HEK293 (cell line): ENCODE data around the gene GABRA5.

Experiments used
- SALL2 ChIP-seq: fragments of 450-650 bp; formaldehyde crosslinking; IDR thresholded peaks from 2 replicates; pipeline ENCODE4 v1.5.0; 2017; ENCODE audit warnings: missing biosample characterization, mild to moderate bottlenecking, missing genetic modification characterization, borderline replicate concordance
- ZBTB11 ChIP-seq: fragments of 450-650 bp; formaldehyde crosslinking; conservative IDR thresholded peaks from 2 replicates; pipeline ENCODE4 v1.5.1; 2016; ENCODE audit warnings: low read depth, missing biosample characterization, missing genetic modification characterization
- ZFP41 ChIP-seq: fragments of 450-650 bp; formaldehyde crosslinking; IDR thresholded peaks from 2 replicates; pipeline ENCODE4 v1.5.1; 2016; ENCODE audit warnings: missing biosample characterization, missing genetic modification characterization, borderline replicate concordance
- ZNF274 ChIP-seq, 2 experiments: fragments of 200-500 bp in 1 of 2; fragments of 450-650 bp in 1 of 2; sonication (Bioruptor generic) in 1 of 2; formaldehyde crosslinking in 1 of 2; IDR thresholded peaks; 2 replicates each; pipeline versions ENCODE4 v1.5.1 to v1.6.1; 2014 to 2016; ENCODE audit warnings: borderline replicate concordance in 1 of 2, inconsistent platforms in 1 of 2, low read length in 1 of 2, missing biosample characterization in 1 of 2, missing genetic modification characterization in 1 of 2
- ZNF529 ChIP-seq: fragments of 450-650 bp; formaldehyde crosslinking; IDR thresholded peaks from 2 replicates; pipeline ENCODE4 v1.5.1; 2017; ENCODE audit warnings: missing genetic modification characterization, missing biosample characterization; ENCODE audit not compliant: insufficient replicate concordance
- TF ChIP-seq, protein P1 (sequence below): fragments of 450-650 bp; formaldehyde crosslinking; IDR thresholded peaks from 2 replicates; pipeline ENCODE4 v1.5.1; 2016; ENCODE audit warnings: missing biosample characterization, missing genetic modification characterization
- TF ChIP-seq, protein P2 (sequence below): fragments of 450-650 bp; formaldehyde crosslinking; IDR thresholded peaks from 2 replicates; pipeline ENCODE4 v1.5.1; 2017; ENCODE audit warnings: missing biosample characterization, missing genetic modification characterization
- TF ChIP-seq, protein P3 (sequence below): fragments of 450-650 bp; formaldehyde crosslinking; IDR thresholded peaks from 2 replicates; pipeline ENCODE4 v1.5.1; 2017; ENCODE audit warnings: missing biosample characterization, missing genetic modification characterization

DNA sequence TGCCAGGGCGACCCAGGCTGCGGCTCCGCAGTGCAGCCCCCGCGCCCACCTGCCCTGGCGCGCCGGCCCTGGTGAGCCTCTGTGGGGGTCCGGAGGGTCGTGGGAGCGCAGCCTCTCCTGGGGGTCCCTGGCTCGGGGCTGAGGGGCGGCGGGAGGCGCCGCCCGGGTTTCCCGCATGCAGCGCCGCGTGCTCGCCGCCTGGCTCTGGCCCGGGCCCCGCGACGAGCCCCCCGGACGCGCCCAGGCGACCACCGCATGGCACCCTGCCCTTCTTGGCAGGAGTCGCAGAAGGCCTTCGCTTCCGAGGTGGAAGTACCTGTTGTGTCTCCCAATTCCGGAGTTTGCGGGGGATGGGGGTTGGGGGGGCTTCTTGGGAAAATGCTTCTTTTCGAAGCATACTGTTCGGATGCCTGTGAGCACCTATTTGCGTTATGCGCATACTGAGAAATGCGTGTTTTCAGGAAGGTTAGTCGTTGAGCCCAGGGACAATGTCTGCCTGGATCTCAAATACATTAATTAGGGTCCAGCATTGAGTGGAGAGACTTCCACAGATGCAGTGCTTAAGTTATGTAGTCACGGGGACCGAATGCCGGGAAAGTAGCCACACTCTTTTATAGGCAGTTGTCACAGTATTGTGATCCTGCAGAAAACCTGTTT, 1.3 kb downstream of the GABRA5 start:
- TF ChIP-seq ZFP41 (tag by site-specific recombination): no peak
- TF ChIP-seq ZBTB11 (tag by site-specific recombination): no peak
- TF ChIP-seq, protein P1, sequence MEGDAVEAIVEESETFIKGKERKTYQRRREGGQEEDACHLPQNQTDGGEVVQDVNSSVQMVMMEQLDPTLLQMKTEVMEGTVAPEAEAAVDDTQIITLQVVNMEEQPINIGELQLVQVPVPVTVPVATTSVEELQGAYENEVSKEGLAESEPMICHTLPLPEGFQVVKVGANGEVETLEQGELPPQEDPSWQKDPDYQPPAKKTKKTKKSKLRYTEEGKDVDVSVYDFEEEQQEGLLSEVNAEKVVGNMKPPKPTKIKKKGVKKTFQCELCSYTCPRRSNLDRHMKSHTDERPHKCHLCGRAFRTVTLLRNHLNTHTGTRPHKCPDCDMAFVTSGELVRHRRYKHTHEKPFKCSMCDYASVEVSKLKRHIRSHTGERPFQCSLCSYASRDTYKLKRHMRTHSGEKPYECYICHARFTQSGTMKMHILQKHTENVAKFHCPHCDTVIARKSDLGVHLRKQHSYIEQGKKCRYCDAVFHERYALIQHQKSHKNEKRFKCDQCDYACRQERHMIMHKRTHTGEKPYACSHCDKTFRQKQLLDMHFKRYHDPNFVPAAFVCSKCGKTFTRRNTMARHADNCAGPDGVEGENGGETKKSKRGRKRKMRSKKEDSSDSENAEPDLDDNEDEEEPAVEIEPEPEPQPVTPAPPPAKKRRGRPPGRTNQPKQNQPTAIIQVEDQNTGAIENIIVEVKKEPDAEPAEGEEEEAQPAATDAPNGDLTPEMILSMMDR (tag by site-specific recombination): no peak
- TF ChIP-seq, protein P2, sequence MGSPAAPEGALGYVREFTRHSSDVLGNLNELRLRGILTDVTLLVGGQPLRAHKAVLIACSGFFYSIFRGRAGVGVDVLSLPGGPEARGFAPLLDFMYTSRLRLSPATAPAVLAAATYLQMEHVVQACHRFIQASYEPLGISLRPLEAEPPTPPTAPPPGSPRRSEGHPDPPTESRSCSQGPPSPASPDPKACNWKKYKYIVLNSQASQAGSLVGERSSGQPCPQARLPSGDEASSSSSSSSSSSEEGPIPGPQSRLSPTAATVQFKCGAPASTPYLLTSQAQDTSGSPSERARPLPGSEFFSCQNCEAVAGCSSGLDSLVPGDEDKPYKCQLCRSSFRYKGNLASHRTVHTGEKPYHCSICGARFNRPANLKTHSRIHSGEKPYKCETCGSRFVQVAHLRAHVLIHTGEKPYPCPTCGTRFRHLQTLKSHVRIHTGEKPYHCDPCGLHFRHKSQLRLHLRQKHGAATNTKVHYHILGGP: no peak
- TF ChIP-seq SALL2: no peak
- TF ChIP-seq, protein P3, sequence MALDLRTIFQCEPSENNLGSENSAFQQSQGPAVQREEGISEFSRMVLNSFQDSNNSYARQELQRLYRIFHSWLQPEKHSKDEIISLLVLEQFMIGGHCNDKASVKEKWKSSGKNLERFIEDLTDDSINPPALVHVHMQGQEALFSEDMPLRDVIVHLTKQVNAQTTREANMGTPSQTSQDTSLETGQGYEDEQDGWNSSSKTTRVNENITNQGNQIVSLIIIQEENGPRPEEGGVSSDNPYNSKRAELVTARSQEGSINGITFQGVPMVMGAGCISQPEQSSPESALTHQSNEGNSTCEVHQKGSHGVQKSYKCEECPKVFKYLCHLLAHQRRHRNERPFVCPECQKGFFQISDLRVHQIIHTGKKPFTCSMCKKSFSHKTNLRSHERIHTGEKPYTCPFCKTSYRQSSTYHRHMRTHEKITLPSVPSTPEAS: no peak
- TF ChIP-seq ZNF274 (IDR thresholded peaks at IDR 0.05; ENCODE audit: low read length): no peak
- TF ChIP-seq ZNF274 (tag by site-specific recombination; IDR thresholded peaks at IDR 0.05; ENCODE audit: borderline replicate concordance): no peak
- no peak for TF ChIP-seq ZNF529 (tag by site-specific recombination)
